ENCODE measurements around the gene DNMBP.
A peak's percentile ranks its signal among the peaks of the same experiment; 100 is the strongest.
"Not testable (repeated sequence)": the region's sequence is repeated elsewhere in the genome, so short reads cannot be mapped to it uniquely, and the experiment has no call there.

Gene DNMBP

GRCh38 chr10:99984211-99985034 is 25.3 kb downstream of the DNMBP start:
- no peak for DNase-seq

- DNase-seq = peak; percentile 74
Observed at GRCh38 chr10:99983280-99983988, 26.3 kb downstream of the DNMBP start.

GRCh38 chr10:99982728-99983127 is 27.0 kb downstream of the DNMBP start:
- DNase-seq = no peak

GRCh38 chr10:99981581-99982199 is 28.1 kb downstream of the DNMBP start:
- no peak for DNase-seq

- no peak for DNase-seq
Observed at GRCh38 chr10:99979066-99979685, 30.6 kb downstream of the DNMBP start.

GRCh38 chr10:99977916-99978315 is 31.8 kb downstream of the DNMBP start:
- no peak for DNase-seq

- no peak for DNase-seq
Observed at GRCh38 chr10:99976886-99977665, 32.7 kb downstream of the DNMBP start.

- no peak for DNase-seq
Observed at GRCh38 chr10:99975942-99976809, 33.6 kb downstream of the DNMBP start.

GRCh38 chr10:99975106-99975829 is 34.5 kb downstream of the DNMBP start:
- no peak for DNase-seq

GRCh38 chr10:99973190-99973589 is 36.6 kb downstream of the DNMBP start:
- no peak for DNase-seq

- no peak for DNase-seq
Observed at GRCh38 chr10:99967961-99968360, 41.8 kb downstream of the DNMBP start.

- DNase-seq = no peak
Observed at GRCh38 chr10:99966306-99966705, 43.4 kb downstream of the DNMBP start.

- no peak for DNase-seq
Observed at GRCh38 chr10:99965700-99966099, 44.0 kb downstream of the DNMBP start.

- no peak for DNase-seq
Observed at GRCh38 chr10:99964791-99965190, 45.0 kb downstream of the DNMBP start.

- not testable (repeated sequence) for DNase-seq
Observed at GRCh38 chr10:99963467-99964165, 46.1 kb downstream of the DNMBP start.

GRCh38 chr10:99958806-99959205 is 50.9 kb downstream of the DNMBP start:
- no peak for DNase-seq

- no peak for DNase-seq
Observed at GRCh38 chr10:99958302-99958701, 51.4 kb downstream of the DNMBP start.

GRCh38 chr10:99953510-99953909 is 56.2 kb downstream of the DNMBP start:
- not testable (repeated sequence) for DNase-seq

GRCh38 chr10:99952799-99953198 is 56.9 kb downstream of the DNMBP start:
- no peak for DNase-seq

GRCh38 chr10:99946051-99946450 is 63.7 kb downstream of the DNMBP start:
- DNase-seq = not testable (repeated sequence)

All from right forelimb (tissue), 1 donor.